Body of pancreas (tissue), 4 donors: ENCODE data around the gene FBXL22.

Experiments
- POLR2A ChIP-seq, 3 donors: fragments of 450-650 bp; IDR thresholded peaks; one replicate each; pipeline ENCODE4 v1.6.1; 2016; ENCODE audit warnings: antibody characterized with exemption in 3 of 3, mild to moderate bottlenecking in 2 of 3
- TF ChIP-seq, protein P1 (sequence below), 7 experiments: fragments of 450-650 bp in 4 of 7; fragments of 200-600 bp in 3 of 7; sonication (generic) in 3 of 7; IDR thresholded peaks; one replicate each; pipeline ENCODE4 v1.5.1; 2016 to 2019; ENCODE audit warnings: antibody characterized with exemption in 7 of 7

DNA sequence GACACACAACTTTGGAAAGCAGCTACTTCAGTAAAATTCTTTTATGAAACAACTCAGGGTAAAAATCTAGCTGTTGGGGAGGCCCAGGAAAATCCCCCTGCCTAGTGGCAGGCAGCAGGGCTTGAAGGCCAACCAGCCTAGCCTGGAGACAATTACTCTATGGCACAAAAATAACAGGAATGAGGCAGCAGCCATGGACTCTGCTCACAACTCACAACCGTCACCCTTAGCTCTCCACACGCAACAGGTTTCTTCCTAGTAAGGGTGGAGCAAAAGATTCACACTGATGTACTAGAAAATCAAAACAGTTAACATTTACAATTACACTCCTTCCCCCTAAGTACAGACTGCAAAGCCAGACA is 530 bp upstream of the FBXL22 start:
- no peak for TF ChIP-seq POLR2A (IDR thresholded peaks at IDR 0.05)
- TF ChIP-seq, protein P1, sequence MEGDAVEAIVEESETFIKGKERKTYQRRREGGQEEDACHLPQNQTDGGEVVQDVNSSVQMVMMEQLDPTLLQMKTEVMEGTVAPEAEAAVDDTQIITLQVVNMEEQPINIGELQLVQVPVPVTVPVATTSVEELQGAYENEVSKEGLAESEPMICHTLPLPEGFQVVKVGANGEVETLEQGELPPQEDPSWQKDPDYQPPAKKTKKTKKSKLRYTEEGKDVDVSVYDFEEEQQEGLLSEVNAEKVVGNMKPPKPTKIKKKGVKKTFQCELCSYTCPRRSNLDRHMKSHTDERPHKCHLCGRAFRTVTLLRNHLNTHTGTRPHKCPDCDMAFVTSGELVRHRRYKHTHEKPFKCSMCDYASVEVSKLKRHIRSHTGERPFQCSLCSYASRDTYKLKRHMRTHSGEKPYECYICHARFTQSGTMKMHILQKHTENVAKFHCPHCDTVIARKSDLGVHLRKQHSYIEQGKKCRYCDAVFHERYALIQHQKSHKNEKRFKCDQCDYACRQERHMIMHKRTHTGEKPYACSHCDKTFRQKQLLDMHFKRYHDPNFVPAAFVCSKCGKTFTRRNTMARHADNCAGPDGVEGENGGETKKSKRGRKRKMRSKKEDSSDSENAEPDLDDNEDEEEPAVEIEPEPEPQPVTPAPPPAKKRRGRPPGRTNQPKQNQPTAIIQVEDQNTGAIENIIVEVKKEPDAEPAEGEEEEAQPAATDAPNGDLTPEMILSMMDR (IDR thresholded peaks at IDR 0.05) = no peak
